RWPE2 (cell line): Measurements from ENCODE around the gene SSX2IP.
A peak's percentile ranks its signal among the peaks of the same experiment; 100 is the strongest.

Experiments
- ATAC-seq: fragments of 200-7000 bp; cut with Tn5 transposase; 3 replicates; pipeline ENCODE4 v1.9.1; 2021; ENCODE audit warnings: low read depth
- DNase-seq: peaks from one replicate; pipeline ENCODE4 v3.0.0-alpha.2; 2020; ENCODE audit warnings: low spot score
- H3K27ac ChIP-seq: fragments of 450-650 bp; 2 replicates; pipeline ENCODE4 v1.5.1; 2017; ENCODE audit warnings: mild to moderate bottlenecking; ENCODE audit not compliant: poor library complexity, severe bottlenecking
- H3K27me3 ChIP-seq: fragments of 250-450 bp; sonication (Bioruptor Pico); 2 replicates; pipeline ENCODE4 v1.5.1; 2021; ENCODE audit warnings: mild to moderate bottlenecking, moderate library complexity; ENCODE audit not compliant: insufficient read depth, poor library complexity, severe bottlenecking
- H3K36me3 ChIP-seq: fragments of 250-450 bp; sonication (Bioruptor Pico); 2 replicates; pipeline ENCODE4 v1.5.1; 2020; ENCODE audit warnings: low read depth, mild to moderate bottlenecking, moderate library complexity
- H3K4me1 ChIP-seq: fragments of 250-450 bp; sonication (Bioruptor Pico); 2 replicates; pipeline ENCODE4 v1.5.1; 2021; ENCODE audit warnings: mild to moderate bottlenecking, moderate library complexity; ENCODE audit not compliant: insufficient read depth, poor library complexity, severe bottlenecking
- H3K4me3 ChIP-seq: fragments of 250-450 bp; sonication (Bioruptor Pico); 2 replicates; pipeline ENCODE4 v1.5.1; 2021; ENCODE audit warnings: mild to moderate bottlenecking, moderate library complexity; ENCODE audit not compliant: severe bottlenecking
- H3K9me3 ChIP-seq: fragments of 250-450 bp; sonication (Bioruptor Pico); 2 replicates; pipeline ENCODE4 v1.5.1; 2021; ENCODE audit warnings: mild to moderate bottlenecking, moderate library complexity; ENCODE audit not compliant: severe bottlenecking
- TF ChIP-seq, protein P1 (sequence below): fragments of 450-650 bp; IDR thresholded peaks from one replicate; pipeline ENCODE4 v1.5.1; 2017; ENCODE audit warnings: mild to moderate bottlenecking, moderate library complexity; ENCODE audit not compliant: poor library complexity, severe bottlenecking

The SSX2IP gene

DNA sequence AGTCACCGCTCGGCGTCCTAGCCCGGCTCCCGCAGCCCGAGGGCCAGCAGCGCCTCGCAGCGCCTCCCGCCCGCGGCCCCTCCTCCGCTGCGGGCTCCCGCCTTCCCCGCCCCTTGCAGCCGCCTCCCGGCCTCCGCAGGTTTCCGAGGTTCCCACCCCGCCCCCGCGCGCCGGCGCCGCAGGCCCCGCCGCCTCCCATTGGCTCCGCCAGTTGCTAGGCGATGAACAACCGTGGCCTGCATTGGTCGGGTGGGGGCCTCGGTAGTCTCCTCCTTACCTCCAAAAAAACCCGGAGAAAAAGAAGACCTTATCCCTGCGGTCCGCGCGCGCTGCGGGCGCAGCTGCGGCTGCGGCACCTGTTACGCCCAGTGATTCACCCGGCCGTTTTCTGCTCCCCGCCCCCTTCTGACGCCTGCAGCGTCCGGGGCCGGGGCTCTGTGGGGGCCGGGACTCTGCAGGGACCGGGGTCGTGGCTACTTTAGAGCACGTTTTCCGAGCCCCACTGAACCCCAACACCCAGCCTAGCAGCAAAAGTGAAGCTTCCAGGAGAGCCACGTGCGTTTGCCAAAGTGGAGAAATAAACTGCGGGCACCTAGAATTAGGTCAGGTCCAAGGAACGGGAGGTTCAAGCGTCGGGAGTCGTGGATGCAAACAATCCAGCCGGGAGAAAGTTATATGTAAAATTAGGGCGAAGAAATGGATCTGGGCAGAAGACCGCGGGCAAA lies at the start of gene SSX2IP:
SSX2IP (minus strand) TSS at position 65 of the 725 bp plus-strand sequence. CDS start 19,242 bp downstream, outside the sequence.
- Histone ChIP-seq H3K27ac (peak within 1 kb of the TSS; percentile 56), H3K36me3 (no peaks in the 10 kb centered on the region), H3K4me1 (peaks cover 13% of the 10 kb centered on the region), H3K4me3 (peak within 1 kb of the TSS; percentile 94), H3K9me3 (no peaks in the 10 kb centered on the region), H3K27me3 (no peaks in the 10 kb centered on the region)
- ATAC-seq (peak; percentile 92), DNase-seq (peak; percentile 94)
- TF ChIP-seq, protein P1, sequence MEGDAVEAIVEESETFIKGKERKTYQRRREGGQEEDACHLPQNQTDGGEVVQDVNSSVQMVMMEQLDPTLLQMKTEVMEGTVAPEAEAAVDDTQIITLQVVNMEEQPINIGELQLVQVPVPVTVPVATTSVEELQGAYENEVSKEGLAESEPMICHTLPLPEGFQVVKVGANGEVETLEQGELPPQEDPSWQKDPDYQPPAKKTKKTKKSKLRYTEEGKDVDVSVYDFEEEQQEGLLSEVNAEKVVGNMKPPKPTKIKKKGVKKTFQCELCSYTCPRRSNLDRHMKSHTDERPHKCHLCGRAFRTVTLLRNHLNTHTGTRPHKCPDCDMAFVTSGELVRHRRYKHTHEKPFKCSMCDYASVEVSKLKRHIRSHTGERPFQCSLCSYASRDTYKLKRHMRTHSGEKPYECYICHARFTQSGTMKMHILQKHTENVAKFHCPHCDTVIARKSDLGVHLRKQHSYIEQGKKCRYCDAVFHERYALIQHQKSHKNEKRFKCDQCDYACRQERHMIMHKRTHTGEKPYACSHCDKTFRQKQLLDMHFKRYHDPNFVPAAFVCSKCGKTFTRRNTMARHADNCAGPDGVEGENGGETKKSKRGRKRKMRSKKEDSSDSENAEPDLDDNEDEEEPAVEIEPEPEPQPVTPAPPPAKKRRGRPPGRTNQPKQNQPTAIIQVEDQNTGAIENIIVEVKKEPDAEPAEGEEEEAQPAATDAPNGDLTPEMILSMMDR, result no peak

DNA sequence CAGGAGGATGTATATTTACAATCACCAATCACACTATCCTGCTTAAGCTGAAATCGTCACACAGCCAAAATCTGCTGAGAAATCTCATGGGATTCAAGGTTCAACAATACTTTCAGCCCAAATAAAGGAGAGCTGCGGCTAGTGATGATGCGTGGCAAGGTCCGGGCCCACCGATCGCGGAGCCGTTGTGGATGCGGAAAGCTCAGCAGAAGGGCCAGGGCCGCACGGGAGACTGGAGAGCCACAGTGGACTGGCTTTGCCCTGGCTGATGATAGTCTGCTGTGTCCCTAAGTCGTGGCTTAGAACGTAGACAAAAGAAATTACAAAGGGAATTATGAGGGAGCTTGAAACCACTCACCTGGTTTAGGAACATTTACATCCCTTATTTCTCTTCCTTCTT lies 48.0 kb upstream of the SSX2IP start:
- Histone ChIP-seq H3K27me3 (no peaks in the 10 kb centered on the region), H3K9me3 (no peaks in the 10 kb centered on the region), H3K4me3 (no peak overlapping the region), H3K4me1 (no peaks in the 10 kb centered on the region), H3K27ac (no peak overlapping the region), H3K36me3 (no peaks in the 10 kb centered on the region)
- no peak for ATAC-seq
- DNase-seq, result no peak
- TF ChIP-seq, protein P1, result no peak

GRCh38 chr1:84737590-84737989 lies 47.3 kb upstream of the SSX2IP start:
- no peak overlapping the region for H3K27ac ChIP-seq
- H3K36me3 ChIP-seq, result no peaks in the 10 kb centered on the region
- ATAC-seq, result no peak
- H3K27me3 ChIP-seq, result no peaks in the 10 kb centered on the region
- DNase-seq, result no peak
- H3K9me3 ChIP-seq, result no peaks in the 10 kb centered on the region
- H3K4me3 ChIP-seq, result no peak overlapping the region
- TF ChIP-seq, protein P1, result no peak
- no peaks in the 10 kb centered on the region for H3K4me1 ChIP-seq

DNA sequence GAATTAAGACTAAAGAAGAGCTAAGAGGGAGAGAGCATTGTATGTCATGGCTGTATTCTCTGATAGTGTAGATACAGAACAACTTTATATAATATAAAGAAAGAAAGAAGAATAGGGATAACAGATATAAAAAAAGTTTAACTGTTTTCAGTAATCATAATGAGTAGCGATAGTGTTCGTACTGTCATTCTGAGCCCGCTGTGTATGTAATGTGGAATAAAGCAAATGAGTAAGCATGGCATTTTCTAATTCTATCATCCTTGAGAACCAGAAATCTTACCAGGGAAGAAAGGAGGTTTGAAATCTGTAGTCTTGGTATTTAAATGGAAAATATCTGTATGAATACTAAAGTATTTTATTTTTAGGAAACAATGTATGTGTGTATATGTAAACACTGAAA lies 46.7 kb upstream of the SSX2IP start:
- ATAC-seq, result no peak
- no peak for DNase-seq
- TF ChIP-seq, protein P1, result no peak

DNA sequence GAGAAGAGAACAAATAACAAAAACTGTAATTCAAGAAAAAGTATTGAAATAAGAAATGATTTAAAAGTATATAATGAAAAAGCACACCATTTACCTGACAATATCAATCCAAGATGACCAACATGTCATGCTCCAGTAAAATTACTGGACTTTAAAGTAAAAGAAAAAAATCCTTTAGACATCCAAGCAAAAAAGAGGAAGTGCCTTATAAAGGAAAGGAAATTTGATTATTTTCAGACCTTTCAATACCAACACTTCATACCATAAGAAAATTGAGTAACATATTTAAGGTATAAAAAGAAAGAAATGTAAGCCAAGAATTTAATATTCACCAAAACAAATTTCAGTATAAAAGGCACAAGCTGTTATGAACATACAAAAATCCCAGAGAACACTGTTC lies 46.2 kb upstream of the SSX2IP start:
- no peaks in the 10 kb centered on the region for H3K9me3 ChIP-seq
- DNase-seq (no peak), ATAC-seq (no peak)
- H3K27me3 ChIP-seq, result no peaks in the 10 kb centered on the region
- TF ChIP-seq, protein P1, result no peak
- no peak overlapping the region for H3K27ac ChIP-seq
- no peaks in the 10 kb centered on the region for H3K4me1 ChIP-seq
- no peak overlapping the region for H3K4me3 ChIP-seq
- no peaks in the 10 kb centered on the region for H3K36me3 ChIP-seq

More for the DNA sequence above, 46.7 kb upstream of the SSX2IP start:
- H3K4me3 ChIP-seq, result no peak overlapping the region
- H3K27me3 ChIP-seq, result no peaks in the 10 kb centered on the region
- H3K9me3 ChIP-seq, result no peaks in the 10 kb centered on the region
- no peaks in the 10 kb centered on the region for H3K36me3 ChIP-seq
- H3K27ac ChIP-seq, result no peak overlapping the region
- H3K4me1 ChIP-seq, result no peaks in the 10 kb centered on the region
